HG02885 (cell line): Measurements from ENCODE around the gene SYNGAP1.

Experiments used
- ATAC-seq: cut with Tn5 transposase; IDR thresholded peaks from one replicate; pipeline ENCODE4 v1.9.1; 2021; ENCODE audit warnings: mild to moderate bottlenecking; ENCODE audit not compliant: unreplicated experiment, poor library complexity

SYNGAP1 gene

GRCh38 chr6:33420491-33421343 lies 852 bp downstream of the SYNGAP1 start:
- ATAC-seq, result no peak

- ATAC-seq, result no peak
Observed at GRCh38 chr6:33421344-33421643, 1.4 kb downstream of the SYNGAP1 start.

- no peak for ATAC-seq
Observed at GRCh38 chr6:33423777-33424176, 3.9 kb downstream of the SYNGAP1 start.

GRCh38 chr6:33424855-33425667 lies 5.2 kb downstream of the SYNGAP1 start:
- ATAC-seq, result no peak

- ATAC-seq, result peak; percentile 50
Observed at GRCh38 chr6:33425668-33426577, 6.1 kb downstream of the SYNGAP1 start.

GRCh38 chr6:33426590-33427511 lies 7.0 kb downstream of the SYNGAP1 start:
- ATAC-seq, result no peak

- no peak for ATAC-seq
Observed at GRCh38 chr6:33427585-33428223, 7.8 kb downstream of the SYNGAP1 start.

- no peak for ATAC-seq
Observed at GRCh38 chr6:33428224-33428965, 8.5 kb downstream of the SYNGAP1 start.

GRCh38 chr6:33428966-33429749 lies 9.3 kb downstream of the SYNGAP1 start:
- no peak for ATAC-seq

GRCh38 chr6:33429750-33430052 lies 9.8 kb downstream of the SYNGAP1 start:
- ATAC-seq, result no peak

GRCh38 chr6:33430334-33430733 lies 10.5 kb downstream of the SYNGAP1 start:
- ATAC-seq, result no peak

- ATAC-seq, result peak; percentile 47
Observed at GRCh38 chr6:33430991-33431879, 11.4 kb downstream of the SYNGAP1 start.

- ATAC-seq, result no peak
Observed at GRCh38 chr6:33431880-33432541, 12.1 kb downstream of the SYNGAP1 start.

- no peak for ATAC-seq
Observed at GRCh38 chr6:33432546-33432945, 12.7 kb downstream of the SYNGAP1 start.

GRCh38 chr6:33433001-33433543 lies 13.2 kb downstream of the SYNGAP1 start:
- ATAC-seq, result no peak

- no peak for ATAC-seq
Observed at GRCh38 chr6:33433544-33434191, 13.8 kb downstream of the SYNGAP1 start.
